GM13976 (cell line): ENCODE results near the gene ETS1.

Source experiments
- DNase-seq: peaks from one replicate; pipeline ENCODE4 v3.0.0; 2012; ENCODE audit warnings: low spot score
- CTCF ChIP-seq: IDR thresholded peaks from 2 replicates; pipeline ENCODE4 v1.5.1; 2012; ENCODE audit warnings: borderline replicate concordance, mild to moderate bottlenecking; ENCODE audit not compliant: insufficient read depth; ENCODE audit errors: extremely low read depth, missing control alignments, control extremely low read depth
- in situ Hi-C: fragments of 300-500 bp; cut with MboI; formaldehyde crosslinking; loops from one replicate; pipeline ENCODE4 v1.12.0; 2022; ENCODE audit warnings: low sequenced_read_pairs, mixed read lengths, inconsistent platforms; ENCODE audit not compliant: unreplicated experiment

Gene ETS1

GRCh38 chr11:128411150-128411549 lies 176.2 kb downstream of the ETS1 start:
- no peak for TF ChIP-seq CTCF
- in situ Hi-C loops = no loop called here

GRCh38 chr11:128409476-128409875 lies 177.9 kb downstream of the ETS1 start:
- no peak for TF ChIP-seq CTCF
- no peak for DNase-seq
- in situ Hi-C loops = no loop called here

More at GRCh38 chr11:128411150-128411549, 176.2 kb downstream of the ETS1 start:
- no peak for DNase-seq
